Measurements from ENCODE around the gene IMMP2L.

The IMMP2L gene

DNA sequence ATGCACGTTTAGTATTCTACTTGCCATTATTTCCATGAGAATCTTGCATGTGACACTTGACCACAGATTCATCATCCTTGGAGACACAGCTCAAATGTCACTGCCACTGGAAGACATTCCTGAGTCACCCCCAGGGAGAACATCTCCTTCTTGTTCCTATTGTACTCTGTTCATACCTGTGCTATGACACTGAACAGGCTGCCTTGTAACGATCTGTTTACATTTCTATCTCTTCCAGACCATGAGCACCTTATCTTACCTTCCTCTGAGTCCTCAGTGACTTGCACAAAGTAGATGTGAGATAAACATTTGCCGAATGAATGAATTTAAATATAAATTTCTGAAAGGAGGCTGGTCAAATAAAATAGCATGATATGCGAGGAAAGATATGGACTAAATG, 803.2 kb downstream of the IMMP2L start:
- Mint-ChIP-seq H3K9me3 (no peaks in the 10 kb centered on the region), H3K27ac (ENCODE audit: low read depth) (no peak overlapping the region), H3K36me3 (ENCODE audit: insufficient read depth) (no peaks in the 10 kb centered on the region), H3K4me1 (no peaks in the 10 kb centered on the region), H3K27me3 (no peaks in the 10 kb centered on the region), H3K4me3 (no peak overlapping the region)
- DNase-seq (ENCODE audit: low spot score in 2 of 2), result no peak
- no peak for ATAC-seq (replicated peaks; ENCODE audit: extremely low read depth, poor library complexity, severe bottlenecking)

DNA sequence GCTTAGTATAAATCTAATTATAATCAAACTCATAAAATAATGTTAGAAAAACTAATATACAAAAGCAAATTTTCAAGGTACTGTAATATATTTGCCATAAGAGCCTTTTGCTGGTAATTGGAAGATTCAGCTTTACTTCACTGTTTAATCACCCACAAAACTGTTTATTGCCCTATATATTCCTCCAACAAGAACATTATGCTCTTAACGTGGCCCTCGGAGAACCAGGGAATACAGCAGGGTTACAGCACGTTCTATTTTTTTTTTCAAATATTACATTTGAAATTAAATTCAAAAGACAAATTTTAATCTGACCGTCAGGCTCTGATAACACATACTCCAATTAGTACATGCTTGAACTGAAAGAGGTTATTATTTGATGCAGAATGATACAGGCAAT, 807.6 kb downstream of the IMMP2L start:
- no peaks in the 10 kb centered on the region for H3K9me3 Mint-ChIP-seq
- H3K27ac Mint-ChIP-seq (ENCODE audit: low read depth), result no peak overlapping the region
- no peak for DNase-seq (ENCODE audit: low spot score in 2 of 2)
- H3K4me3 Mint-ChIP-seq, result no peak overlapping the region
- no peaks in the 10 kb centered on the region for H3K27me3 Mint-ChIP-seq
- no peaks in the 10 kb centered on the region for H3K4me1 Mint-ChIP-seq
- no peak for ATAC-seq (replicated peaks; ENCODE audit: extremely low read depth, poor library complexity, severe bottlenecking)
- H3K36me3 Mint-ChIP-seq (ENCODE audit: insufficient read depth), result no peaks in the 10 kb centered on the region

DNA sequence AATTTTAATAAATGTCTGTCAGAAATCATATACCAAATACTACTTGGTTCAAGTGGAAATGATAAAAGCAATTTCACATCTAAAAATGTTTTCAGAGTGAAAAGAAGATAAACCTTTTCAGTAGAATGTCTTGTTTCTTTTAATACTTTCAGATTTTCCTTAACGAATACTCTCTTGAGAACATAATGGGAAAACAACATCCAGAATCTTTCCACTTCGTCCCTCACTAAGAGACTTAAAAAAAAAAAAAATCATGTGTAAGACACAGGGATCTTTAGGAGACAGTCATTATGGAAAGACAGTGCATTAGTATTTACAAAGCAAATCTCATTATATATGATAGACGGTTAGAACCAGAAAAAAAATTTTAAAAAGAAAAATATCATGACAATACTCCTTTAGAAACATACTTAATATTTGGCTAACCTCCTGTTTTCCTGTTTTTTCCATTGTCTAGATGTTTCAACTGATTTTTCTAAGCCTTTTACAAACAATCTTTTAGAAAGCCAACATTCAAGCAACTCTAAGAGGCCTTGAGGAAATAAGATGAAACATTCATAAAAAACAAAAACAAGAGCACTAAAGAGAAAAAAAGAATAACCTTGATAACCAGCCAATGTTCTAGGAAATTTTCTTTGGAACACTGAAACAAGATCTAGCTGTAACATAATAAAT, 811.2 kb downstream of the IMMP2L start:
- DNase-seq (ENCODE audit: low spot score in 2 of 2) (no peak), ATAC-seq (replicated peaks; ENCODE audit: extremely low read depth, poor library complexity, severe bottlenecking) (no peak)
- no peaks in the 10 kb centered on the region for H3K27me3 Mint-ChIP-seq
- H3K36me3 Mint-ChIP-seq (ENCODE audit: insufficient read depth), result no peaks in the 10 kb centered on the region
- peaks cover 22% of the 10 kb centered on the region for H3K9me3 Mint-ChIP-seq
- no peak overlapping the region for H3K4me3 Mint-ChIP-seq
- H3K4me1 Mint-ChIP-seq, result no peaks in the 10 kb centered on the region
- H3K27ac Mint-ChIP-seq (ENCODE audit: low read depth), result no peak overlapping the region

DNA sequence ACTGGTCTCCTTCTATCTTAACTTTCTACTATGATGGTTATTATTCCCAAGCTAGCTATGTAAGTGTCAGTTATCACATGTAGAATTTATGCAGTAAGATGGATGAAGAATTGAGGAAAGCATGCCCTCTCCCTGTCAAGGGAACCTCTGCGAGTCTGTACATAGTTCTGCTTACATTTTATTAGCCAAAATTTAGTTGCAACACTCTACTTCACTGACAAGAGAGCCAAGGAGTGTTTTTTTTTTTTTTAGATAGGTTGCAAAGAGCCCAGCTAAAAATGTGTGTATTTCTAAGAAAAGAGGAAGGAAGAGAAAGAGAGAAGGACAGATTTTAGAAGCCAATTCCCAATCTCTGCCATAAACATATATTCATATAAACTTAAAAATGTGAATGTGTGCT, 829.1 kb downstream of the IMMP2L start:
- Mint-ChIP-seq H3K4me3 (no peak overlapping the region), H3K36me3 (ENCODE audit: insufficient read depth) (no peaks in the 10 kb centered on the region)
- no peak for ATAC-seq (replicated peaks; ENCODE audit: extremely low read depth, poor library complexity, severe bottlenecking)

DNA sequence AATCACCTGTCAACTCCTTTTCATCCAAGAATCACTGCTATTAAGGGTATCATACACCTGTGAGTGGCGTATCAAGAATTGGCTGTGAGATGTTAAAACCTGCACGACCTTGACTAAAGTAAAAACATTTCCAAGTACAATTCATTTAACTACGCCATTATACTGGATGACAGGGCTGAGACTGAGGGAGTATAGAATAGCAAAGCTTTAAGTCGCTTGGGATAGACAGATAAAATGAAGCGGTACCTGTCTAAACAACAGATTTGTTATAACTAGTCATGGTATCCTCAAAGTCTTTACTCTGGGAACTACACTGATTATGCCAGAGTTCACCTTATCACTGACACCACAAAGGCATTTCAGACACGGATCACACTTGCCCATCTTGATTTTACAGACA, 837.5 kb downstream of the IMMP2L start:
- Mint-ChIP-seq H3K4me3 (no peak overlapping the region), H3K4me1 (no peaks in the 10 kb centered on the region), H3K9me3 (peaks cover 6% of the 10 kb centered on the region), H3K27ac (ENCODE audit: low read depth) (no peak overlapping the region), H3K27me3 (no peaks in the 10 kb centered on the region), H3K36me3 (ENCODE audit: insufficient read depth) (no peaks in the 10 kb centered on the region)
- ATAC-seq (replicated peaks; ENCODE audit: extremely low read depth, poor library complexity, severe bottlenecking) (no peak), DNase-seq (ENCODE audit: low spot score in 2 of 2) (no peak)

More for the DNA sequence above, 829.1 kb downstream of the IMMP2L start:
- Mint-ChIP-seq H3K27me3 (no peaks in the 10 kb centered on the region), H3K9me3 (no peaks in the 10 kb centered on the region), H3K27ac (ENCODE audit: low read depth) (no peak overlapping the region), H3K4me1 (no peaks in the 10 kb centered on the region)
- DNase-seq (ENCODE audit: low spot score in 2 of 2), result no peak

DNA sequence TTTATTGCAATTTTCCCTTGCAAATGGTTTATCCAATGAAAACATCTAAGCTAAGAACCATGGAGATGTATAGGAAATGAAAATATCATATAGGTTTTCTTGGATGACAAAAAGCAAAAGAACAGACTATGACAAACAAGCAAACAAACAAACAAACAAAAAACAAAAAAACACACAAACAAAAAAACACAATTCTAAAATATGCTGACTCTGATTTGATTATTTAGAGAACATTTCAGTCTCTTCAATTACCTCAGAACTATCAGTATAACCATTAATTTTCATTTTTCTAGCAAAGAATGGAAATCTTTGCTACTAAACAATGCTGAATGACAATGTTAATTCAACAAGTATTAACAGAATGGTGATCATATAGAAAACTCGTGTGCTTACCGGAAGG, 840.9 kb downstream of the IMMP2L start:
- Mint-ChIP-seq H3K36me3 (ENCODE audit: insufficient read depth) (no peaks in the 10 kb centered on the region), H3K9me3 (peaks cover 12% of the 10 kb centered on the region), H3K4me1 (no peaks in the 10 kb centered on the region), H3K27me3 (no peaks in the 10 kb centered on the region), H3K4me3 (no peak overlapping the region), H3K27ac (ENCODE audit: low read depth) (no peak overlapping the region)
- no peak for ATAC-seq (replicated peaks; ENCODE audit: extremely low read depth, poor library complexity, severe bottlenecking)
- no peak for DNase-seq (ENCODE audit: low spot score in 2 of 2)

DNA sequence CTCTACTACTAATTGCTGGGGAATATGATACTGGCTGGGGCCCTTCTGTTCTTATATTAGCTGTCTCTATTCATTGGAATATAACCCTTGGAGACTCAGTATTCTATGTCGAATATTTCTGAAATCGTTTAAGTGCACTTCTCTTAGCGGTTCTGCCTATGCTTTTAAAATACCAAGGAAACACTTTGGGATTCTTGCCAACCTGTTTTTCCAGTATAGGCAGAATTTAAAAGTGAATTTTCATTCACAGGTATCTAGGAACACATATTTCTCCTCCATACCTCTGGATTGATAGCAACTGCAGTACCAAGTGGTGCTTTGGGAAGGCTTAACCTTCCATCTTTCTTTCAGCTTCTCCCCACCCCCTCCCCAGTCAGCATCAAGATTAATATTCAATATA, 841.7 kb downstream of the IMMP2L start:
- Mint-ChIP-seq H3K4me3 (no peak overlapping the region), H3K27ac (ENCODE audit: low read depth) (no peak overlapping the region), H3K4me1 (no peaks in the 10 kb centered on the region), H3K36me3 (ENCODE audit: insufficient read depth) (no peaks in the 10 kb centered on the region), H3K27me3 (no peaks in the 10 kb centered on the region), H3K9me3 (peaks cover 12% of the 10 kb centered on the region)
- ATAC-seq (replicated peaks; ENCODE audit: extremely low read depth, poor library complexity, severe bottlenecking) (no peak), DNase-seq (ENCODE audit: low spot score in 2 of 2) (no peak)

DNA sequence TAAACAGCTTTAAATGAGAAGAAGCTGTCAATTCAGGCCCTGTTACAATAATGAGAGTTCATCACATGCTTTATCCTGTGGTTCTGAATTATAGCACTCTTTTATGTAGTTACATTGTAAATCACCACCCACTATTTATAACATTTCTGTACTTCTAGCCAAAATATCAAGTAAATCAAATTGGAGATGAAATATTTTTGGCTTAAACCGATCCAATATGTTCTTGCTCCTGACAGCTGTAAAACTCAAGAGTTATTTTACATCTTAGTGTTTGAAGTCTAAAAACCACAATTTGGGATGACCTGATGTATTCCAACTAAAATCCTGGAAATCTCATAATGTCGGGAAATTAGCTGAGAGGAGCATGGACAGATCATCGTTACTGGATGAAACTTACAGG, 842.6 kb downstream of the IMMP2L start:
- peaks cover 12% of the 10 kb centered on the region for H3K9me3 Mint-ChIP-seq
- H3K4me3 Mint-ChIP-seq, result no peak overlapping the region
- no peak overlapping the region for H3K27ac Mint-ChIP-seq (ENCODE audit: low read depth)
- no peak for DNase-seq (ENCODE audit: low spot score in 2 of 2)
- H3K36me3 Mint-ChIP-seq (ENCODE audit: insufficient read depth), result no peaks in the 10 kb centered on the region
- no peaks in the 10 kb centered on the region for H3K4me1 Mint-ChIP-seq
- no peaks in the 10 kb centered on the region for H3K27me3 Mint-ChIP-seq
- no peak for ATAC-seq (replicated peaks; ENCODE audit: extremely low read depth, poor library complexity, severe bottlenecking)

DNA sequence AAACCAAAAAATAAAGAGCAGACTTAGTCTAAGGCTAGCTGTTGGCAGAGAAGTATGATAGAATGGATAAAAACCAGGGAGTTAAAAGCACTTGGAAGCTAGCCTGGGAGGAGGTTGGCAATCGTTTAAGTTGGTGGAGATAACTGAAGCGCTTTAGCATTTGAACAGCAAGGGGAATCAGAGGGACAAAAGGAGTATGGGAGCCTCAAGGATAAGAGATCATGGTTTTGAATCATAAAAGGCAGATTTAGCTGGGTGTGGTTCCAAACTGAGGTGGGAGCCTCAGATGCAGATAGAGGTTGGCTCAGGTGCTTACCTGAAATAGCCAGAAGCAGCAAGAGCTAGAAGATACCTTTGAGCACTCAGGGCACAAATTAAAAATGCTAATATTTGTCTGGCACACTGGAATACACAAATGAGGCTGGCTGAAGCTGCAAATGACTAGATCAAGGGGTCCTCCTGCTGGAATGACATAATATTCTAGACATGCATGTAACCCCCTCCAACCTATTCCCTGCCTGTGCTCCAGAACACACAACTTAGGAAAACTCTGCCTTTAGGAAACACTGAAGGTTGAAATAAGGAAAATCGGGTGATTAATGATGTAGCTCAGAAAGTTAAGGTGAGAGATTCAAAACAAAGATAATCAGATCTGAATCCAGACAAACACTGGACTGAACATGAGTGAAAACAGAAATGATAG, 843.6 kb downstream of the IMMP2L start:
- Mint-ChIP-seq H3K27me3 (no peaks in the 10 kb centered on the region), H3K27ac (ENCODE audit: low read depth) (no peak overlapping the region), H3K4me3 (no peak overlapping the region), H3K4me1 (no peaks in the 10 kb centered on the region), H3K36me3 (ENCODE audit: insufficient read depth) (no peaks in the 10 kb centered on the region), H3K9me3 (peaks cover 12% of the 10 kb centered on the region)
- ATAC-seq (replicated peaks; ENCODE audit: extremely low read depth, poor library complexity, severe bottlenecking) (no peak), DNase-seq (ENCODE audit: low spot score in 2 of 2) (no peak)

DNA sequence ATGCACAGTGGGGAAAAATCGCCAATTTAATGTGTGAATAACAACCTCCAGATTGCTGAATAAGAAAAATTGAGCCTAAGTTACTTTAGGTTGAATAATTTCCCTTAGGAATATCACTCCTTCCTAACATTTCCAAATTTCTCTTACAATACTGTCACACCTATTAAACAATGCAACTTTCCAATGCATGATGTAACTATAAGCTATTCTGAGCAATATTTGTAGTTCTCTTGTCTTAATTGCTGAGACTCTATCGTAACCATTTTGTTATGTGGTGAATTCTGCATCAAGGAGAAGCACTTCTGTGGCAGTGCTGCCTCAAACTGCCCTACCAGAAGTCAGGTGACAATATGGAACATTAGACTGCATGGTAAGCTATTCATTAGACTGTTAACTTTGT, 858.1 kb downstream of the IMMP2L start:
- Mint-ChIP-seq H3K27me3 (no peaks in the 10 kb centered on the region), H3K4me1 (no peaks in the 10 kb centered on the region), H3K4me3 (no peak overlapping the region), H3K9me3 (no peaks in the 10 kb centered on the region), H3K36me3 (ENCODE audit: insufficient read depth) (peaks cover 1% of the 10 kb centered on the region), H3K27ac (ENCODE audit: low read depth) (no peak overlapping the region)
- DNase-seq (ENCODE audit: low spot score in 2 of 2) (no peak), ATAC-seq (replicated peaks; ENCODE audit: extremely low read depth, poor library complexity, severe bottlenecking) (no peak)

DNA sequence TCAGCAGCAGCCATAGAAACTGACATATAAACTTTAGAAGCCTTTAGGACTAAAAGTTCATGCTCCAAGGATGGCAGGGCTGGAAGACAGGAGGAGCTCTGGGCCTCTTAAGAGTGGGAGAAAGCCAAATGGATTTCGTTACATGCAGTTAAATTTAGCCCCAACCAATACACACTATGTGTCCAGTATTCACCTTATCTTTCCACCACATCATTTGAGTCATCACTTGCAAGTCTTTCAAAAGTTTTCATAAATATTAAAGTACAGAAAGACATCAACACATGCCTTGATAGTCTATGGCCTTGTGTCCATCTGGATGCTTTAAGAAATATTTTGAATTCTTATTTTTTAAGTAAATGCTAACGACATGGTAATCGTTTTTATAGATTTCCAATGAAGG, 863.7 kb downstream of the IMMP2L start:
- no peaks in the 10 kb centered on the region for H3K36me3 Mint-ChIP-seq (ENCODE audit: insufficient read depth)
- DNase-seq (ENCODE audit: low spot score in 2 of 2) (no peak), ATAC-seq (replicated peaks; ENCODE audit: extremely low read depth, poor library complexity, severe bottlenecking) (no peak)
- H3K27ac Mint-ChIP-seq (ENCODE audit: low read depth), result no peak overlapping the region
- no peaks in the 10 kb centered on the region for H3K27me3 Mint-ChIP-seq
- H3K4me1 Mint-ChIP-seq, result no peaks in the 10 kb centered on the region
- H3K4me3 Mint-ChIP-seq, result no peak overlapping the region
- H3K9me3 Mint-ChIP-seq, result no peaks in the 10 kb centered on the region

DNA sequence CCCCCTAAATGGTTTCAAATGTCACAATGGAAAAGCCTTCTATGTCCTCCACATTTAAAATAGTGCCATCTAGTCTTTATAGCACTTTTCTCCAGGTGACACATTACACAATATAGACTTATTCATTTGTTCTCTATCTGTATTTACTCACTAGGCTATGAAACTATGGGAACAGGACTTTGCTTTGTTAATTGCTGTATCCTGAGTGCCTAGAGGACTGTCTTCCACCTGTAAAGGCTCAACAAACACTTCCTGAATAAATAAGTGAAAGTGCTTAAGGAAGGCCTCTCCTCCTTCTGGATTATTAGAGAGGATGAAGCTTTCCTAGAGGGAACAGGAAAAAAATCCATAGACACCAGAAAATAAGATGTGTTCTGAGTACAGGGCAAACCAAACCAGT, 868.9 kb downstream of the IMMP2L start:
- no peaks in the 10 kb centered on the region for H3K36me3 Mint-ChIP-seq (ENCODE audit: insufficient read depth)
- no peak for ATAC-seq (replicated peaks; ENCODE audit: extremely low read depth, poor library complexity, severe bottlenecking)
- H3K27me3 Mint-ChIP-seq, result no peaks in the 10 kb centered on the region
- no peak for DNase-seq (ENCODE audit: low spot score in 2 of 2)
- no peak overlapping the region for H3K27ac Mint-ChIP-seq (ENCODE audit: low read depth)
- H3K4me1 Mint-ChIP-seq, result no peaks in the 10 kb centered on the region
- no peak overlapping the region for H3K4me3 Mint-ChIP-seq
- H3K9me3 Mint-ChIP-seq, result no peaks in the 10 kb centered on the region

DNA sequence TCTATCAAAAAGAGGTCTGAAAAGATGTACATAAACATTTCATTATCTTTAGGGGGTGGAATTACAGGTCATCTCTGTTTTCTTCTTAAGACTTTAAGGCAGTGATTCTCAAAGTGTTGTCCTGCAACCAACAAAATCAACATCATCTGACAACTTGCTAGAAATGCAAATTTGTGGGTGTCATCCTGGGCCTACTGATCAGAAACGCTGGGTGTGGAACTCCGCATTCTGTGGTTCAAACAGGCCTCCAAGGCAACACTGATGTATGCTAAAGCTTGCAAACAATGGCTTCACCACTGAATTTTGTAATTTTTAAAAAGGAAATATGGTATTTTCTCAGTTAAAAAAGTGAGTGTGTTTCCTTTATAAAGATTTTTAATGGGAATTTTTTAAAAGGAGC, 873.4 kb downstream of the IMMP2L start:
- no peak for DNase-seq (ENCODE audit: low spot score in 2 of 2)
- ATAC-seq (replicated peaks; ENCODE audit: extremely low read depth, poor library complexity, severe bottlenecking), result no peak
- Mint-ChIP-seq H3K4me1 (no peaks in the 10 kb centered on the region), H3K27me3 (no peaks in the 10 kb centered on the region), H3K4me3 (no peak overlapping the region), H3K36me3 (ENCODE audit: insufficient read depth) (no peaks in the 10 kb centered on the region), H3K9me3 (no peaks in the 10 kb centered on the region), H3K27ac (ENCODE audit: low read depth) (no peak overlapping the region)

All from central memory CD8-positive, alpha-beta T cell (primary cell).